Measurements from ENCODE around the gene CASZ1. TPM values are rescaled to one million over a fixed set of nuclear protein-coding genes. Genes with fewer than 3 reads are reported as not detected.

CASZ1 gene
- total and polyA plus RNA-seq, 9 donors: 2.4 to 15.7 (median 4.0) TPM

- Histone ChIP-seq H3K4me1 (ENCODE audit: insufficient read depth) (no peaks in the 10 kb centered on the region), H3K27ac (no peak overlapping the region), H3K36me3 (no peaks in the 10 kb centered on the region), H3K4me3 (no peak overlapping the region), H3K9me3 (no peaks in the 10 kb centered on the region), H3K27me3 (no peaks in the 10 kb centered on the region)
- intact Hi-C loops (cut with DNase I): no loop called here
- DNase-seq: no peak
- WGBS, 3 donors: 82 to 89% (median 85%) methylated on average over 15 to 16 of the region's 16 CpGs
- TF ChIP-seq EP300 (IDR thresholded peaks at IDR 0.05) (no peak), CTCF (IDR thresholded peaks at IDR 0.05) (no peak), POLR2A (IDR thresholded peaks at IDR 0.05) (no peak)
Observed at GRCh38 chr1:10727751-10728232, 68.7 kb downstream of the CASZ1 start.

- no peak overlapping the region for H3K27ac ChIP-seq
- H3K27me3 ChIP-seq: no peaks in the 10 kb centered on the region
- DNase-seq: no peak
- no peaks in the 10 kb centered on the region for H3K9me3 ChIP-seq
- TF ChIP-seq CTCF (IDR thresholded peaks at IDR 0.05): no peak
- no peak for TF ChIP-seq EP300 (IDR thresholded peaks at IDR 0.05)
- no peaks in the 10 kb centered on the region for H3K36me3 ChIP-seq
- intact Hi-C loops (cut with DNase I): no loop called here
- no peaks in the 10 kb centered on the region for H3K4me1 ChIP-seq (ENCODE audit: insufficient read depth)
- H3K4me3 ChIP-seq: no peak overlapping the region
- 74 to 89% (median 88%) methylated on average over 14 to 17 of the region's 17 CpGs for WGBS, 3 donors
Observed at GRCh38 chr1:10726355-10726754, 70.1 kb downstream of the CASZ1 start.

GRCh38 chr1:10724948-10725847, 71.2 kb downstream of the CASZ1 start:
- intact Hi-C loops (cut with DNase I): no loop called here
- WGBS, 3 donors: 12 to 25% (median 23%) methylated on average over 21 of the region's 21 CpGs
- H3K9me3 ChIP-seq: no peaks in the 10 kb centered on the region
- H3K36me3 ChIP-seq: no peaks in the 10 kb centered on the region
- H3K4me3 ChIP-seq: no peak overlapping the region
- no peak for TF ChIP-seq CTCF (IDR thresholded peaks at IDR 0.05)
- no peak for TF ChIP-seq EP300 (IDR thresholded peaks at IDR 0.05)
- TF ChIP-seq POLR2A (IDR thresholded peaks at IDR 0.05): no peak
- no peak for DNase-seq
- no peaks in the 10 kb centered on the region for H3K4me1 ChIP-seq (ENCODE audit: insufficient read depth)
- H3K27me3 ChIP-seq: no peaks in the 10 kb centered on the region
- H3K27ac ChIP-seq: no peak overlapping the region

DNA sequence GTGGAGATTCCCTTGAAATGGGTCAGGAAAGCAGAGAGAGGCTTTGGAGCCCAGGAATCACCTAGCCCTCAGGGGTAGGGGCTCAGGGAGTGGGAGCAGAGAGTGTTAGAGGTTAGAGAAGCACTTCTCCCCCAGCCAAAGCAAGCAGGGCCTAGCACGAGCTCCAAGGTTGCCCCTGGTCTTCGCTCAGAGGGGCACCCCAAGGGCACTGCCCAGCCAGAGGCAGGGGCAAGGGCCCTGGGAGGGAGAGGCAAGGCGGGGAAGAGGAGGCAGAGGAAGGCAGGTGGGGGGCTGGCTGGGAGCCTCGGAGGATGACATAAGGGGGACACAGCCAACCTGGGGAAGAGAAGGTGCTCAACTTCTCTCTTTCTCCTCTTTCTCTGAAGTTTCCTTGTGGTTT, 71.9 kb downstream of the CASZ1 start:
- no peak overlapping the region for H3K27ac ChIP-seq
- TF ChIP-seq CTCF (IDR thresholded peaks at IDR 0.05) (no peak), POLR2A (IDR thresholded peaks at IDR 0.05) (no peak), EP300 (IDR thresholded peaks at IDR 0.05) (no peak)
- 62 to 73% (median 65%) methylated on average over 4 of the region's 4 CpGs for WGBS, 3 donors
- H3K36me3 ChIP-seq: no peaks in the 10 kb centered on the region
- no peaks in the 10 kb centered on the region for H3K4me1 ChIP-seq (ENCODE audit: insufficient read depth)
- intact Hi-C loops (cut with DNase I): no loop called here
- no peaks in the 10 kb centered on the region for H3K9me3 ChIP-seq
- DNase-seq: no peak
- H3K27me3 ChIP-seq: no peaks in the 10 kb centered on the region
- H3K4me3 ChIP-seq: no peak overlapping the region
